NK-92 treated with Interleukin-12 subunit alpha and Interleukin-12 subunit beta, amount 100 ng/mL, for 24 hours (cell line): ENCODE measurements around the gene FLACC1.
"Not testable (repeated sequence)": the region's sequence is repeated elsewhere in the genome, so short reads cannot be mapped to it uniquely, and the experiment has no call there.

Experiments
- DNase-seq: peaks from one replicate; lab custom pipeline; 2025; lab: John Stamatoyannopoulos, UW

Gene FLACC1

GRCh38 chr2:201357221-201357620, at the start of gene FLACC1:
FLACC1 (minus strand) TSS chr2:201357345; CDS start chr2:201351404, 5,941 bp downstream.
- no peak for DNase-seq

- no peak for DNase-seq
Measured at GRCh38 chr2:201406077-201406662, 49.0 kb upstream of the FLACC1 start.

- no peak for DNase-seq
Measured at GRCh38 chr2:201404699-201405280, 47.6 kb upstream of the FLACC1 start.

GRCh38 chr2:201403880-201404279, 46.7 kb upstream of the FLACC1 start:
- DNase-seq = no peak

GRCh38 chr2:201402651-201403562, 45.8 kb upstream of the FLACC1 start:
- no peak for DNase-seq

GRCh38 chr2:201401815-201402214, 44.7 kb upstream of the FLACC1 start:
- DNase-seq = no peak

- no peak for DNase-seq
Measured at GRCh38 chr2:201396595-201396994, 39.5 kb upstream of the FLACC1 start.

- DNase-seq = no peak
Measured at GRCh38 chr2:201383136-201383535, 26.0 kb upstream of the FLACC1 start.

GRCh38 chr2:201378496-201379397, 21.6 kb upstream of the FLACC1 start:
- no peak for DNase-seq

GRCh38 chr2:201377218-201377617, 20.1 kb upstream of the FLACC1 start:
- DNase-seq = no peak

- DNase-seq = no peak
Measured at GRCh38 chr2:201369775-201370174, 12.6 kb upstream of the FLACC1 start.

GRCh38 chr2:201369318-201369717, 12.2 kb upstream of the FLACC1 start:
- DNase-seq = not testable (repeated sequence)

- no peak for DNase-seq
Measured at GRCh38 chr2:201366146-201366545, 9.0 kb upstream of the FLACC1 start.

GRCh38 chr2:201363857-201364560, 6.9 kb upstream of the FLACC1 start:
- no peak for DNase-seq

GRCh38 chr2:201362396-201362795, 5.3 kb upstream of the FLACC1 start:
- DNase-seq = no peak

GRCh38 chr2:201361078-201361733, 4.1 kb upstream of the FLACC1 start:
- DNase-seq = no peak

- no peak for DNase-seq
Measured at GRCh38 chr2:201360256-201360655, 3.1 kb upstream of the FLACC1 start.

- DNase-seq = no peak
Measured at GRCh38 chr2:201358684-201359083, 1.5 kb upstream of the FLACC1 start.

- DNase-seq = no peak
Measured at GRCh38 chr2:201353116-201353515, 4.0 kb downstream of the FLACC1 start.

GRCh38 chr2:201350879-201351278, 6.3 kb downstream of the FLACC1 start:
- no peak for DNase-seq

- DNase-seq = no peak
Measured at GRCh38 chr2:201349601-201350000, 7.5 kb downstream of the FLACC1 start.
